ENCODE measurements around the gene PLA2G2C. TPM values are rescaled to one million over a fixed set of nuclear protein-coding genes. Genes with fewer than 3 reads are reported as not detected.
"Not testable (repeated sequence)": the region's sequence is repeated elsewhere in the genome, so short reads cannot be mapped to it uniquely, and the experiment has no call there.

The PLA2G2C gene
- not detected for total RNA-seq
- long read RNA-seq: 0 reads

- Histone ChIP-seq H3K4me1 (peaks cover 19% of the 10 kb centered on the region), H3K9me3 (no peaks in the 10 kb centered on the region), H3K27me3 (no peaks in the 10 kb centered on the region), H3K27ac (peak within 1 kb of the TSS; percentile 66), H3K36me3 (no peaks in the 10 kb centered on the region), H3K4me3 (peak within 1 kb of the TSS; percentile 49)
- DNase-seq: peak; percentile 82
- TF ChIP-seq CTCF (IDR thresholded peaks at IDR 0.05): no peak
- intact Hi-C loops (cut with DNase I): no loop called here
- peak; percentile 72 for ATAC-seq
Observed at GRCh38 chr1:20185834-20186782, at the start of gene PLA2G2C, which contains the start of gene UBXN10. TSS of gene PLA2G2C (minus strand) at chr1:20186518. CDS start at chr1:20177363, 9,155 bp downstream. TSS of gene UBXN10 (plus strand) at chr1:20186096. CDS start at chr1:20190562, 4,466 bp downstream.

GRCh38 chr1:20234788-20235535 lies 48.6 kb upstream of the PLA2G2C start:
- TF ChIP-seq CTCF (IDR thresholded peaks at IDR 0.05): no peak
- H3K4me1 ChIP-seq: no peaks in the 10 kb centered on the region
- DNase-seq (no peak), ATAC-seq (no peak)
- no peaks in the 10 kb centered on the region for H3K9me3 ChIP-seq
- H3K36me3 ChIP-seq: no peaks in the 10 kb centered on the region
- intact Hi-C loops (cut with DNase I): no loop called here
- no peak overlapping the region for H3K27ac ChIP-seq
- H3K27me3 ChIP-seq: peaks cover 35% of the 10 kb centered on the region
- H3K4me3 ChIP-seq: no peak overlapping the region

- intact Hi-C loops (cut with DNase I): no loop called here
- TF ChIP-seq CTCF (IDR thresholded peaks at IDR 0.05): no peak
- no peaks in the 10 kb centered on the region for H3K9me3 ChIP-seq
- H3K4me1 ChIP-seq: no peaks in the 10 kb centered on the region
- H3K27ac ChIP-seq: no peak overlapping the region
- peaks cover 35% of the 10 kb centered on the region for H3K27me3 ChIP-seq
- H3K36me3 ChIP-seq: no peaks in the 10 kb centered on the region
- ATAC-seq: no peak
- no peak overlapping the region for H3K4me3 ChIP-seq
- no peak for DNase-seq
Observed at GRCh38 chr1:20233866-20234265, 47.5 kb upstream of the PLA2G2C start.

GRCh38 chr1:20233394-20233793 lies 47.1 kb upstream of the PLA2G2C start:
- peaks cover 35% of the 10 kb centered on the region for H3K27me3 ChIP-seq
- no peak overlapping the region for H3K4me3 ChIP-seq
- intact Hi-C loops (cut with DNase I): no loop called here
- no peaks in the 10 kb centered on the region for H3K9me3 ChIP-seq
- peak; percentile 36 for TF ChIP-seq CTCF (IDR thresholded peaks at IDR 0.05)
- H3K4me1 ChIP-seq: no peaks in the 10 kb centered on the region
- no peak overlapping the region for H3K27ac ChIP-seq
- DNase-seq (no peak), ATAC-seq (peak; percentile 31)
- H3K36me3 ChIP-seq: no peaks in the 10 kb centered on the region

GRCh38 chr1:20232564-20232963 lies 46.2 kb upstream of the PLA2G2C start:
- peaks cover 41% of the 10 kb centered on the region for H3K27me3 ChIP-seq
- ATAC-seq; H3K27ac ChIP-seq; H3K36me3 ChIP-seq; H3K9me3 ChIP-seq; DNase-seq; H3K4me1 ChIP-seq; H3K4me3 ChIP-seq; intact Hi-C loops (cut with DNase I): not testable (repeated sequence)

- no peaks in the 10 kb centered on the region for H3K4me1 ChIP-seq
- H3K4me3 ChIP-seq: no peak overlapping the region
- no peaks in the 10 kb centered on the region for H3K9me3 ChIP-seq
- H3K27ac ChIP-seq: no peak overlapping the region
- intact Hi-C loops (cut with DNase I): no loop called here
- H3K27me3 ChIP-seq: peaks cover 27% of the 10 kb centered on the region
- no peak for DNase-seq
- TF ChIP-seq CTCF (IDR thresholded peaks at IDR 0.05): no peak
- no peaks in the 10 kb centered on the region for H3K36me3 ChIP-seq
- no peak for ATAC-seq
Observed at GRCh38 chr1:20229171-20229570, 42.9 kb upstream of the PLA2G2C start.
